C4-2B (cell line): ENCODE data around the gene B3GNT5.

ENCODE experiments used
- CTCF ChIP-seq: fragments of 450-650 bp; conservative IDR thresholded peaks from 2 replicates; pipeline ENCODE4 v1.5.1; 2017; ENCODE audit warnings: mild to moderate bottlenecking
- ZFX ChIP-seq: fragments of 450-650 bp; IDR thresholded peaks from 2 replicates; pipeline ENCODE4 v1.6.1; 2017

GRCh38 chr3:183215591-183216202 is 37.4 kb upstream of the B3GNT5 start:
- TF ChIP-seq CTCF (no peak), ZFX (no peak)
